GM21576 (cell line): Measurements from ENCODE around the gene CFAP57.

Experiments
- ATAC-seq: cut with Tn5 transposase; IDR thresholded peaks from one replicate; pipeline ENCODE4 v1.9.1; 2021; ENCODE audit warnings: mild to moderate bottlenecking, moderate library complexity; ENCODE audit not compliant: unreplicated experiment

Gene CFAP57

GRCh38 chr1:43252225-43252624, 80.1 kb downstream of the CFAP57 start:
- ATAC-seq: no peak

DNA sequence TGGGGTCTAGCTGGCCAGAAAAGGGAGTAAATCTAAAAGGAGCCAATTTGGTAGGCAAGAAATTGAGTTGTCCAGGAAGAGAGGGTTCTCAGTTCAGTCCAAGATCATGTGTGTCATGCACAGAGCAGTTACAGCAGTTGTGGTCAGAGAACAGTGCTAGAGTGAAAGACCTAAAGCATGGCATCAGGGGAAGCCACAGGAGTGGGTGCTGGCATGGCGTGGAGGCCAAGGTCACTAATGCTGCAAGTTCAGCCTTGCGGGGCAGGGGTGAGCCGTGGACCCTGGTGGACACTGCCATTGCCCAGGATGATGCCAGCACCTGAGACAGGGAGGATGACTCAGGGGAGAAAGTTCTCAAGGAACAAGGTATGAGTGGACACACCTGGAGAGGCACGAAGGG, 81.0 kb downstream of the CFAP57 start:
- ATAC-seq: no peak

DNA sequence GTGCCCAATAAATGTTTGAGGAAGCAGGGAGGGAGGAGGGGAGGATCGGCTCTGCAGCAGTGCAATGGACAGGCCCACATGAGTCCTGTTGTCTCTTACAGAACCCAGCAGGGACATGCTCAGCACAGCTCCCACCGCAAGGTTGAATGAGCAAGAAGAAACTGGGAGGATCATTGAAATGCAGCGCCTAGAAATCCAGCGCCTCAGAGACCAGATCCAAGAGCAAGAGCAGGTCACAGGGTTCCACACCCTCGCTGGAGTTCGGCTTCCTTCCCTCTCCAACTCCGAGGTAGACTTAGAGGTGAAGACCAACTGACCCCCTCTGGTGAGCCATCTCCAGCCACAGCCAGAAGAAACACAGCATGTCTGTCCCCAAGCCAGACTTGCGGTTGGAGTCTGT, 81.7 kb downstream of the CFAP57 start:
- no peak for ATAC-seq

GRCh38 chr1:43255438-43256210, 83.5 kb downstream of the CFAP57 start:
- no peak for ATAC-seq

GRCh38 chr1:43256675-43257570, 84.8 kb downstream of the CFAP57 start:
- ATAC-seq: no peak

DNA sequence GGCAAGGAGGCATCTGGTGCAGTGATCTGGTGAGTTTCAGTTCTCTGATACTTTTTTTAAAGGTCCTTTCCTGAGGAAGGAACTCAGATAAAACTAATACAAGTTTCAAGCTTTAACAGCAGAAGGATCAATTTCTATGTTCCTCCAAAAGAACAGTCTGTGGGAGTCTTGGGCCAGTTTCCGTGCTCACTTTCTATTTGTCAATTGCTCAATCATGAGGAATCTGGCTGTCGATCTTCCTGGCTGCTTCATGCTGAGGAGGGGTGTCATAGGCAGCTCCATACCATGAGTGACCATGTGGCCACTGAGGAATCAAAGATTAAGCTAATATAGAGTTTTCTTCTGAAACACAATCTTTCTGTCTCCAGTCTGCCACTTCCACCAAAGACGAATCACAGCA, 86.2 kb downstream of the CFAP57 start:
- ATAC-seq: no peak

GRCh38 chr1:43265431-43265830, 93.3 kb downstream of the CFAP57 start:
- no peak for ATAC-seq

- no peak for ATAC-seq
Measured at GRCh38 chr1:43266881-43267280, 94.8 kb downstream of the CFAP57 start.

DNA sequence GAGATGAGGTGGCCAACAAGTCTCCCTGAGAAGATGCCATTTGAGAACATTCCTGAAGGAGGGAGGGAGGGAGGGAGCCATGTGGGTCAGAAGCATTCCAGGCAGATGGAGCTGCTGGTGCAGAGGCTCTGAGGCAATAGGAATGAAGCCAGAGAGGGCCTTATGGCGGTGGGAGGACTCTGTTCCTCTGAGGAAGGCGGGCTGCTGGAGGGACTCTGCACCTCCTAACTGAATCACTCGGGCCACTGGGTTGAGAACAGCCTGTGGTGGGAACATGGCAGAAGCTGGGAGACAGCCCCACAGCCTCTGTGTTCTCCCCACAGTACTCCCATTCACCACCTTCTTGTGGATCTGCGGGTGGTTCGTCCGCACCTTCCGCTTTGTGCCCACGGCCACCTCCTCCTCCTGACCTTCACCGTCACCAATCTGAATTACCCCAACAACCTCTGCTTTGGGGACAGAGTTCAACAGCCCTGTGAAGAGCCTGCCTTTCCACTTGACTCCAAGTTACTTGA, 95.2 kb downstream of the CFAP57 start:
- no peak for ATAC-seq

- ATAC-seq: no peak
Measured at GRCh38 chr1:43267818-43268425, 95.8 kb downstream of the CFAP57 start.

DNA sequence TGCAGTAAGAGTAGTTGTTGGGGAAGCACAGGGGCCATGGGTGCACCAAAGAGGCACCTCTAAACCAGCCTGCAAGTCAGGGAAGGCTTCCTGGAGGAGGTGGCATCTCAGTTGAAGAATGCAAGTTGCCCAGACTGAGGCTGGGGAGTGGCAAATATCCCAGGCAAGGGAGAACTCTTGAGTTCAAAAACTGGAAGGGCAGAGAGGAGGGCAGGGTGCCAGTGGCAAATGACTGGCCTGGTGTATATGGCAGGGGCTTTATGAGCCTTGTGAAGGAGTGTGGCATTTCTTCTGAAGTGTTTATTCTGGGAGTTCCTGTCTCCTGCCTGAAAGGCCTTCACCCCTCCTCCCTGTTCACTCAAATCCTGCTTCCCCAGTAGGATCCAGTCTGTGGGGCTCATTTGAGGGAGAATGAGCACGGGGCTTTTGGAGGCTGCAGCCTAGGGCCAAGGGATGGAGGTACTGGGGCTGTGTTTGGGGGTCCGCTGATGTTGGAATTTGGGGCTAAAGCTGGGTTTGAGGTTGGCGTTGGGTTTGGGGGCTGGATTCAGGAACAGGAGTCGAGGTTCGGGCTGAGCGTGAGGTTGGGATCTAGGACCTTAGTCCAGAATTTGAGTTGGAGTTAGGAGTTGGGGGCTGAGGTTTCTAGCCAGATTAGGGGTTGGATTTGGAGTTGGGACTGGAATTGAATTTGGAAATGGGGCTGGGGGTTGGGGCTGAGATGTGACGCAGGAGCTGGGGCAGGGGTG, 97.7 kb downstream of the CFAP57 start, which contains the start of gene TMEM125:
Gene TMEM125 (plus strand): TSS at position 357 of the 749 bp plus-strand sequence. CDS start 2,740 bp downstream, outside the sequence.
- no peak for ATAC-seq

DNA sequence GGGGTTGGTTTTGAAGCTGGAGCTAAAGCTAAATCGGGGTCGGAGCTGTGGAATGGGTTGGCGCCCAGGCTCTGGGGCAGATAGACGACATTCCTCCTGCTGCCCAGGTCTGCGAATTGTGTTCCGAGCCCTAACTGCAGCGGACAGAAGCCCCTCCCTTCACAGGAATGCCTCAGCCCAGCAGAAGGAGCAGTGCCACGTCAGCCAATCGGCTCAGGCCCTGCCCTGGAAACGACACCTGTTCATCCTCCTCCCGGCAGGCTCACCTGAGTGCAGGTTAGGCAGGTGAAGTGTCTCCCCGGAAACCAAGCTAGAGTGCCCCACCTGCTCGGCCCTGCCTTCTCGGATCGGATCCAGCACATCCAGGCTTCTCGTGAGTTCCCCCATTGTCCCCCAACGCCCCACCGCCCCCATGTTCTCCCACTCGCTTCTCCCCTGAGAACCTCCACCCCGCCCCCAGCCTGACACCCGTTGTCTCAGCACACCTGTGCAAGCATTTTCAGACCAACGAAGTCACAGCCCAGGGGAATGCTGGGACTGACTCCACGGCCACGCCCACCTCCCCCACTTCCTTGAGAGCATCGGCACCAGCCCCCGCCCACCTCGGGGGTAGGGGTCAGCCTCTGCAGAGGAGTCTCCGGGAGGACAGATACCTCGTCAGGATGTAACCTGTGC, 98.4 kb downstream of the CFAP57 start:
- no peak for ATAC-seq

DNA sequence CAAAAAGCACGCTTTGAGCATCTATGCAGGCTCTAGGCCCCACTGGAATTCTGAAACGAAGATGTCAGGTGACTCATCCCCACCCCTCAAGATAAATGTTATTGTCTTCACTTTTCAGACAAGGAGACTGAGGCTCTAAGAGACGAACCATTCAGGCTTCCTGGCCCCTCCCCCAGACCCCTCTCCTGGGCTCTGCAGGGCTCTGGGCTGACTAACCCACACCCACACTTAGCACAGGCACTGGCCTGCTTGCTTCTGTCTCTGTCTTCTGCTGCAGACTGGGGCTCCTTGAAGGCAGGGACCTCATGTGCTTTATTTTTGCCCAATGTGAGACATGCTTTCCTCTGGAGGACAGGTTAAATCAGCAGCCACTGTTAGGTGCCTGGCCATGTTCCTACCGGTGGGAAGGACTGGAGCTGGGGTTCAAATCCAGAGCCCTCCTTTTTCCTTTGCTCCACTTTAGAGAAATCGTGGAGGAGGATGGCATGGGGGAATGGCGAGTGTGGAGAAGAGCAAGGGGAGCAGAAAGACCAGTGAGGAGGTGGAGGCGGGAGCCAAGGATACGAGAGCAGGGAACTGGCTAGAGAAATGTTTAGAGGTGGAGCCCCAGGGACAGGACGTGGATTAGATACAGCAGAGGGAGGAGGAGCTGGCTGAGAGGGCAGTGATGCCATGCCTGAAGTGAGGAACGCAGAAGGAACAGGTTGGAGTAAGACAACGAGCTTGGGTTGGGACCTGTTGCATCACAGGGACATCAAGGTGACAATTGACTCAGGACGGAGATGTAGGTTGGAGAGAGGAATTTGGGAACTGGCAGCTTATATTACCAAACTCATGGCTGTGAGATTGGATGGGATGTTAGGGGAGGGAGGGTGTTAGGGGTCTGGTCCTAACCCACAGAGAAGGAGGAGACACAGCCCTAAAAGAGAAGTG, 99.3 kb downstream of the CFAP57 start:
- no peak for ATAC-seq

GRCh38 chr1:43272161-43272560, 100.0 kb downstream of the CFAP57 start:
- ATAC-seq: no peak

DNA sequence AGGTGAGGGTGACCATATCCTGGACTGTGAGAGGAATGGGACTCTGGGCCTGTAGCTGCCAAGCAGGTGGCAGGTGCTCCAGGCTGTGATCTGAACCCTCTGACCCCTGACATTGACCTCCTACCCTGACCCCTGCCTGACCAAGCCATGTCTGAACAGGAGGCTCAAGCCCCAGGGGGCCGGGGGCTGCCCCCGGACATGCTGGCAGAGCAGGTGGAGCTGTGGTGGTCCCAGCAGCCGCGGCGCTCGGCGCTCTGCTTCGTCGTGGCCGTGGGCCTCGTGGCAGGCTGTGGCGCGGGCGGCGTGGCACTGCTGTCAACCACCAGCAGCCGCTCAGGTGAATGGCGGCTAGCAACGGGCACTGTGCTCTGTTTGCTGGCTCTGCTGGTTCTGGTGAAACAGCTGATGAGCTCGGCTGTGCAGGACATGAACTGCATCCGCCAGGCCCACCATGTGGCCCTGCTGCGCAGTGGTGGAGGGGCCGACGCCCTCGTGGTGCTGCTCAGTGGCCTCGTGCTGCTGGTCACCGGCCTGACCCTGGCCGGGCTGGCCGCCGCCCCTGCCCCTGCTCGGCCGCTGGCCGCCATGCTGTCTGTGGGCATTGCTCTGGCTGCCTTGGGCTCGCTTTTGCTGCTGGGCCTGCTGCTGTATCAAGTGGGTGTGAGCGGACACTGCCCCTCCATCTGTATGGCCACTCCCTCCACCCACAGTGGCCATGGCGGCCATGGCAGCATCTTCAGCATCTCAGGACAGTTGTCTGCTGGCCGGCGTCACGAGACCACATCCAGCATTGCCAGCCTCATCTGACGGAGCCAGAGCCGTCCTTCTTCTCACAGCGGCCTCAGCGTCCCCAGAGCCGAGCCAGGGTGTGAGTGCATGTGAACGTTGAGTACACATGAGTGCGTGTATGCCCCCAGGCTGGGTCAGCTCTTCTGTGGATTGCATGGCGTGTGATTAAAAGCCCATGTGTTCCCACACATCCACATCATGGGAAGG, 100.7 kb downstream of the CFAP57 start:
- ATAC-seq: no peak

DNA sequence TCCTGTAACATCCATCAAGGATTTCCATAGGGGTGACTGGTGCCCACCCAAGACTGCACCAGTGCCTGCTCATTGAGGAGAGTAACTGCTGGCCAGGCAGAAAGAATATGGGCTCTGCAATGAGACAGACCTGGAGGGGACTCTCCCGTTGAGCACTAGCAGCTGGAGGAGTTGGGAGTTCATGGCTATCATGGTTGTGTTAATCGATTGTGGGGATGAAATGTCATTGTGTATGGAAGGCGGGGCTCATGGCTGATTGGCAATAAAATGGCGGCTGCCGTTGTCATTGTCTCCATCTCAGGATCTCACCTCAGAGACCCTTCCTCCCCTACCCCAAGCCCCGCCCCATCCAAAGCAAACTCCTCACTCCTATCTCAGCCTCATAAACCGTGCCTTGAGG, 101.6 kb downstream of the CFAP57 start:
- ATAC-seq: no peak

DNA sequence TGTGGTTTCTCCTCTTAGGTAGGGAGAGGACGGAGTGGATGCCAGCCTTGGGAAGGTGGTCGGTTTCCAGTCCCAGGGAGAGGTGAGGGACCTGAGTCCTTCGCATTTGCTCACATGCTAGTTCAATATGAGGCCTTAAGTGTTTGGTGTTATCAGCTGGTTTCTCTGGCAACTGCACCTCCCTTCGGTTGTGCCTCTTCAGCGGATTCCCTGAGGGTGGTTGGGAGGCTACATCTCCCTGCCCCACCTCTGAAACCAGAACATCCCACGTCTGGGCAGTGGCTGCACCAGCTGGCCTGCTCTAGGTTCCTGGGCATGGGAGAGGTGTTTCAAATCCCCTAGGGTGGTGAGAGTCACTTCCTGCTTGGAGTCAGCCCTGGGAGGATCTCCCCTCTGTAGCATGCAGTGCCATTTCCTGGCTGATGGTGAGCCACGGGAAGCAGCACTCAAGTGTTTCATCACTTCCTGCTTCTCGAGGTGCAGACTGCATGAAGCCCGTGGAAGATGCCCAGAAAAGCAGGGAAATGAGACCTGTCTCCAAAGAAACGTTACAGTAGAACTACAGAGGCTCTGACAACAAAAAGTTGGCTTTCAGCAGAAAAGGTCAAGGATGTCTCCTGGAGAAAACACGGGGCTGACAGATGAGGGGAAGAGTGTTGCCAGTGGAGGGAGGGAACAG, 102.1 kb downstream of the CFAP57 start:
- ATAC-seq: no peak
